H1 (cell line): ENCODE data around the gene MYH7. TPM values are rescaled to one million over a fixed set of nuclear protein-coding genes. Genes with fewer than 3 reads are reported as not detected.
A peak's percentile ranks its signal among the peaks of the same experiment; 100 is the strongest.

Experiments
- BRCA1 ChIP-seq: IDR thresholded peaks from 2 replicates; pipeline ENCODE4 v1.6.1; 2012; ENCODE audit warnings: low read depth, low read length, improper control_type of control experiment
- PHF8 ChIP-seq: fragments of 200-600 bp; sonication (generic); conservative IDR thresholded peaks from 2 replicates; pipeline ENCODE4 v1.7.1; 2012; ENCODE audit warnings: low read depth, mild to moderate bottlenecking, inconsistent platforms, low read length, moderate library complexity
- POLR2A ChIP-seq, 2 experiments: IDR thresholded peaks; 1 replicate in 1 of 2; 2 replicates in 1 of 2; pipeline ENCODE4 v1.6.1; 2011; ENCODE audit warnings: low read depth in 2 of 2, low read length in 2 of 2, mild to moderate bottlenecking in 2 of 2; ENCODE audit errors: control extremely low read depth in 1 of 2
- SIN3A ChIP-seq, 2 experiments: IDR thresholded peaks in 1 of 2; conservative IDR thresholded peaks in 1 of 2; 2 replicates each; pipeline ENCODE4 v1.6.1; 2011 to 2012; ENCODE audit warnings: low read length in 2 of 2, improper control_type of control experiment in 1 of 2, low read depth in 1 of 2, mild to moderate bottlenecking in 1 of 2
- TBP ChIP-seq: IDR thresholded peaks from 2 replicates; pipeline ENCODE4 v1.6.1; 2011; ENCODE audit warnings: low read depth, low read length, improper control_type of control experiment
- polyA plus RNA-seq, 7 experiments: library from polyadenylated mRNA; depleted of rRNA in 3 of 7; stranded (reverse) in 5 of 7; unstranded in 2 of 7; fragments of >200 nt in 5 of 7; fragments of 200-250 nt in 2 of 7; gene quantifications; 1 replicate in 5 of 7; 2 replicates in 1 of 7; 4 replicates in 1 of 7; pipeline versions ENCODE4 v1.2.1 to v1.2.3, GENCODE V29; 2011 to 2013; ENCODE audit warnings: missing spikeins in 2 of 7, mixed read lengths in 2 of 7
- total RNA-seq: library from RNA; stranded (reverse); fragmentation: NEBNext Ultra II Directional; extraction: Animal tissue kit (Norgen Biotek cat#: 25700); gene quantifications from 2 replicates; pipeline ENCODE4 v1.2.1, GENCODE V29; 2021
- TF ChIP-seq, protein P1 (sequence below): IDR thresholded peaks from 2 replicates; pipeline ENCODE4 v1.6.1; 2012; ENCODE audit warnings: inconsistent platforms
- TF ChIP-seq, protein P2 (sequence below): IDR thresholded peaks from 2 replicates; pipeline ENCODE4 v1.6.1; 2012; ENCODE audit warnings: inconsistent platforms

The MYH7 gene
- total and polyA plus RNA-seq, 2 of the 8 experiments (the other 6 are each of a cell fraction or from before 2014, with no cell fraction given): not detected

DNA sequence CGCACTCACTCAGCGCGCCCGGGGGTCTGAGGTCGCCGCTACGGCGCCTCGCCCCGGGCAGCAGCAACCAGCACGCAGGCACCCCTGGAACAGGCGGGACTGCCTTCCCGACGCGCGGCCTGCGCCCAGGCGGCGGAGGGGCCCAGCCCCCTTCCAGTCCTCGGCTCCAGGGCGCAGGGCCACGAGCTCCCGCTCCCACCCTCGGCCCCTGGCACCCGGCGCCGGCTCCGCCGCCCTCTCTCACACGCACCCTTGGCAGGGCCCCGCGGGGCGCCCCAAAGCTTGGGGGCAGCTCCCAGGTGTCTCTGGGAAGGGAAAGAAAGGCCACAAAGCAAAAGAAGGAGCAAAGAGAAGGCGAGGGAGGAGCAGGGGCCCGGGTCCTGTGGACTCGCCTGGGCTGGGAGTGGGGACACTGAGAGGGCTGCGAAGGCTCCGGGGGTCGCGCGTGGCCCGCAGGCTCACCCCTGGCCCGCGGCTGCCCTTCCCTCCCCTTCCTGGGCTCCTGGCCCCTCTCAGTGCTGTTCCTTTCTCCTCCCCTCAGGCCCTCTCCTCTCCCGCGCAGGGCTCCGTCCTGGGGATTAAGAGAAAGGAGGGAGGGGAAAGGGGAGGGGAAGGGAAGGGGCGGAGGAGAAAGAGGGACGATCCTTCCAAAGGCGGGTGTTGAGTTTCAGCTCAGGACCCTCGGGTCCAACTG is 69.6 kb downstream of the MYH7 start (continued):
- TF ChIP-seq, protein P1, sequence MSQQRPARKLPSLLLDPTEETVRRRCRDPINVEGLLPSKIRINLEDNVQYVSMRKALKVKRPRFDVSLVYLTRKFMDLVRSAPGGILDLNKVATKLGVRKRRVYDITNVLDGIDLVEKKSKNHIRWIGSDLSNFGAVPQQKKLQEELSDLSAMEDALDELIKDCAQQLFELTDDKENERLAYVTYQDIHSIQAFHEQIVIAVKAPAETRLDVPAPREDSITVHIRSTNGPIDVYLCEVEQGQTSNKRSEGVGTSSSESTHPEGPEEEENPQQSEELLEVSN: peak; percentile 17; the same call in 1 of the 2 replicates
- TF ChIP-seq, protein P2, sequence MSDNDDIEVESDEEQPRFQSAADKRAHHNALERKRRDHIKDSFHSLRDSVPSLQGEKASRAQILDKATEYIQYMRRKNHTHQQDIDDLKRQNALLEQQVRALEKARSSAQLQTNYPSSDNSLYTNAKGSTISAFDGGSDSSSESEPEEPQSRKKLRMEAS: peak; percentile 71
- TF ChIP-seq SIN3A (conservative IDR thresholded peaks at IDR 0.05 in 1 of 2, IDR thresholded peaks at IDR 0.05 in 1 of 2; ENCODE audit: low read depth in 1 of 2, low read length in 2 of 2) (peak in 1 of 2 experiments; percentile 17; a peak in 1 of 4 replicates), BRCA1 (no peak), PHF8 (peak; percentile 42; the same call in 1 of the 2 replicates), POLR2A (IDR thresholded peaks at IDR 0.05; ENCODE audit: control extremely low read depth in 1 of 2, low read depth in 2 of 2, low read length in 2 of 2) (peak in 1 of 2 experiments; percentile 87; a peak in 2 of 3 replicates), TBP (peak; percentile 78)
